H9 (cell line): ENCODE results near the gene TNIK. TPM values are rescaled to one million over a fixed set of nuclear protein-coding genes. Genes with fewer than 3 reads are reported as not detected.

ENCODE experiments used
- DNase-seq: peaks from one replicate; pipeline ENCODE4 v3.0.0-alpha.2; 2017
- H2AFZ ChIP-seq: one replicate; pipeline ENCODE4 v1.6.1; 2013; ENCODE audit warnings: mild to moderate bottlenecking, low read length, control low read depth, moderate library complexity
- H2AK5ac ChIP-seq: 2 replicates; pipeline ENCODE4 v1.6.1; 2013; ENCODE audit warnings: low read length, control low read depth, mixed read lengths; ENCODE audit not compliant: insufficient read length
- H2BK120ac ChIP-seq: one replicate; pipeline ENCODE4 v1.6.1; 2013; ENCODE audit warnings: low read depth, mild to moderate bottlenecking, low read length, control low read depth, inconsistent platforms; ENCODE audit not compliant: poor library complexity, severe bottlenecking
- H2BK12ac ChIP-seq: 2 replicates; pipeline ENCODE4 v1.6.1; 2013; ENCODE audit warnings: low read length, control low read depth, mixed read lengths, low read depth; ENCODE audit not compliant: insufficient read length
- H2BK15ac ChIP-seq: 2 replicates; pipeline ENCODE4 v1.6.1; 2013; ENCODE audit warnings: low read depth, low read length, control low read depth
- H2BK20ac ChIP-seq: one replicate; pipeline ENCODE4 v1.6.1; 2013; ENCODE audit warnings: low read depth, mild to moderate bottlenecking, low read length, control low read depth, inconsistent platforms; ENCODE audit not compliant: poor library complexity, severe bottlenecking
- H2BK5ac ChIP-seq: 2 replicates; pipeline ENCODE4 v1.6.1; 2013; ENCODE audit warnings: low read length, control low read depth, mixed read lengths; ENCODE audit not compliant: insufficient read length
- H3K14ac ChIP-seq: 2 replicates; pipeline ENCODE4 v1.6.1; 2013; ENCODE audit warnings: low read length, control low read depth; ENCODE audit not compliant: insufficient read depth
- H3K18ac ChIP-seq: 2 replicates; pipeline ENCODE4 v1.6.1; 2013; ENCODE audit warnings: low read depth, mild to moderate bottlenecking, mixed read lengths, low read length, control low read depth; ENCODE audit not compliant: insufficient read length
- H3K23ac ChIP-seq: 2 replicates; pipeline ENCODE4 v1.6.1; 2013; ENCODE audit warnings: low read length, control low read depth, mixed read lengths, low read depth; ENCODE audit not compliant: insufficient read length
- H3K23me2 ChIP-seq: 2 replicates; pipeline ENCODE4 v1.6.1; 2013; ENCODE audit warnings: low read depth, mild to moderate bottlenecking, mixed read lengths, low read length, control low read depth; ENCODE audit not compliant: insufficient read length, poor library complexity, severe bottlenecking
- H3K27ac ChIP-seq: 2 replicates; pipeline ENCODE4 v1.5.1; 2013; ENCODE audit warnings: low read length, control low read depth, mixed read lengths, low read depth; ENCODE audit not compliant: insufficient read length
- H3K27me3 ChIP-seq: 2 replicates; pipeline ENCODE4 v1.6.1; 2013; ENCODE audit warnings: low read length, control low read depth, inconsistent platforms; ENCODE audit not compliant: insufficient read depth
- H3K4ac ChIP-seq: 2 replicates; pipeline ENCODE4 v1.6.1; 2013; ENCODE audit warnings: low read depth, mild to moderate bottlenecking, control low read depth, inconsistent platforms, low read length, moderate library complexity
- H3K4me1 ChIP-seq: 2 replicates; pipeline ENCODE4 v1.6.1; 2013; ENCODE audit warnings: low read length, control low read depth, inconsistent platforms; ENCODE audit not compliant: insufficient read depth
- H3K4me2 ChIP-seq: 2 replicates; pipeline ENCODE4 v1.6.1; 2013; ENCODE audit warnings: low read length, control low read depth, mixed read lengths; ENCODE audit not compliant: insufficient read length, insufficient read depth
- H3K56ac ChIP-seq: 2 replicates; pipeline ENCODE4 v1.6.1; 2013; ENCODE audit warnings: low read depth, mild to moderate bottlenecking, mixed read lengths, low read length, control low read depth; ENCODE audit not compliant: insufficient read length
- H3K79me1 ChIP-seq: 2 replicates; pipeline ENCODE4 v1.6.1; 2013; ENCODE audit warnings: low read depth, mild to moderate bottlenecking, moderate library complexity, low read length, control low read depth, inconsistent platforms; ENCODE audit not compliant: insufficient read depth, poor library complexity, severe bottlenecking
- H3K79me2 ChIP-seq: 2 replicates; pipeline ENCODE4 v1.6.1; 2013; ENCODE audit warnings: low read length, control low read depth, inconsistent platforms; ENCODE audit not compliant: insufficient read depth
- H3K9ac ChIP-seq: 2 replicates; pipeline ENCODE4 v1.6.1; 2013; ENCODE audit warnings: low read length, control low read depth, mixed read lengths; ENCODE audit not compliant: insufficient read length; ENCODE audit errors: extremely low read depth
- H3K9me3 ChIP-seq: one replicate; pipeline ENCODE4 v1.6.1; 2013; ENCODE audit warnings: low read depth, low read length, inconsistent platforms; ENCODE audit not compliant: control insufficient read depth
- H3T11ph ChIP-seq: one replicate; pipeline ENCODE4 v1.6.1; 2013; ENCODE audit warnings: mild to moderate bottlenecking, low read length, control low read depth, inconsistent platforms
- H4K20me1 ChIP-seq: one replicate; pipeline ENCODE4 v1.6.1; 2013; ENCODE audit not compliant: control insufficient read depth, insufficient read length, insufficient read depth
- H4K5ac ChIP-seq: 2 replicates; pipeline ENCODE4 v1.6.1; 2013; ENCODE audit warnings: low read depth, mild to moderate bottlenecking, mixed read lengths, low read length, control low read depth; ENCODE audit not compliant: insufficient read length
- H4K8ac ChIP-seq: replicated peaks from 2 replicates; pipeline ENCODE4 v1.6.1; 2013; ENCODE audit warnings: low read length, control low read depth, mixed read lengths, low read depth; ENCODE audit not compliant: insufficient read length
- H4K91ac ChIP-seq: 2 replicates; pipeline ENCODE4 v1.6.1; 2013; ENCODE audit warnings: low read depth, mild to moderate bottlenecking, moderate library complexity, mixed read lengths, low read length, control low read depth; ENCODE audit not compliant: insufficient read length
- H3K27ac Mint-ChIP-seq, 3 experiments: 2 replicates in 2 of 3; 3 replicates in 1 of 3; pipeline ENCODE4 v1.8.0; 2020 to 2021; ENCODE audit warnings: mixed read lengths in 3 of 3, mild to moderate bottlenecking in 1 of 3, moderate library complexity in 1 of 3
- H3K27me3 Mint-ChIP-seq: 2 replicates; pipeline ENCODE4 v1.8.0; 2021; ENCODE audit warnings: low read depth, mild to moderate bottlenecking, moderate library complexity, mixed read lengths
- H3K36me3 Mint-ChIP-seq, 3 experiments: 2 replicates in 2 of 3; 3 replicates in 1 of 3; pipeline ENCODE4 v1.8.0; 2020 to 2021; ENCODE audit warnings: low read depth in 3 of 3, mixed read lengths in 3 of 3; ENCODE audit not compliant: insufficient read depth in 1 of 3
- H3K4me1 Mint-ChIP-seq, 2 experiments: 2 replicates each; pipeline ENCODE4 v1.8.0; 2020; ENCODE audit warnings: mixed read lengths in 2 of 2
- H3K4me3 Mint-ChIP-seq, 2 experiments: 2 replicates in 1 of 2; 3 replicates in 1 of 2; pipeline ENCODE4 v1.8.0; 2020 to 2021; ENCODE audit warnings: mild to moderate bottlenecking in 2 of 2, mixed read lengths in 2 of 2, moderate library complexity in 1 of 2
- H3K9me3 Mint-ChIP-seq, 2 experiments: 2 replicates in 1 of 2; 3 replicates in 1 of 2; pipeline ENCODE4 v1.8.0; 2020; ENCODE audit warnings: mild to moderate bottlenecking in 2 of 2, mixed read lengths in 2 of 2, moderate library complexity in 1 of 2
- CTCF ChIP-seq: fragments of 200-600 bp; sonication (generic); conservative IDR thresholded peaks from 3 replicates; pipeline ENCODE4 v1.8.0; 2021; ENCODE audit warnings: antibody characterized with exemption, mild to moderate bottlenecking
- WGBS: extraction: QIAGEN DNeasy Blood & Tissue Kit; methylation state at CpG from one replicate; pipeline ENCODE4 v1.1.7; 2013; ENCODE audit warnings: missing lambda C conversion rate, low lambda C conversion rate, mixed read lengths; ENCODE audit not compliant: insufficient read length; ENCODE audit errors: extremely low coverage; 5-methylcytosine and 5-hydroxymethylcytosine counted together
- total RNA-seq: library from RNA; stranded (reverse); gene quantifications from 2 replicates; pipeline ENCODE4 v1.2.1, GENCODE V29; 2021

TNIK gene
- total RNA-seq, 1 experiment from 2014 or later, result 15.9 TPM

- H3K27ac ChIP-seq, result no peak overlapping the region
- H4K5ac ChIP-seq, result no peak overlapping the region
- H3K4me2 ChIP-seq, result no peak overlapping the region
- H3K9ac ChIP-seq, result no peak overlapping the region
- Mint-ChIP-seq H3K27me3 (no peaks in the 10 kb centered on the region), H3K4me1 (peaks cover 19 to 38% of the 10 kb centered on the region in 2 experiments), H3K4me3 (no peak overlapping the region), H3K27ac (peak overlapping the region in 1 of 3 experiments; percentile 82; a peak in 3 of 7 replicates), H3K9me3 (peaks cover 3 to 7% of the 10 kb centered on the region in 2 experiments; a peak in 3 of 5 replicates), H3K36me3 (peaks cover 0 to 8% (median 0%) of the 10 kb centered on the region in 3 experiments; a peak in 1 of 7 replicates)
- no peak overlapping the region for H2BK120ac ChIP-seq
- H3T11ph ChIP-seq, result no peak overlapping the region
- H3K9me3 ChIP-seq, result no peaks in the 10 kb centered on the region
- no peak overlapping the region for H3K4ac ChIP-seq
- no peak overlapping the region for H4K91ac ChIP-seq
- no peak overlapping the region for H3K23ac ChIP-seq
- no peak overlapping the region for H2BK12ac ChIP-seq
- no peaks in the 10 kb centered on the region for H3K27me3 ChIP-seq
- no peaks in the 10 kb centered on the region for H3K79me1 ChIP-seq
- no peak overlapping the region for H3K18ac ChIP-seq
- peaks cover 8% of the 10 kb centered on the region for H3K4me1 ChIP-seq
- H3K79me2 ChIP-seq, result peaks cover 2% of the 10 kb centered on the region; the same call in 1 of the 2 replicates
- no peak overlapping the region for H2BK15ac ChIP-seq
- DNase-seq, result no peak
- no CpG with 5 or more reads among the region's 3 CpGs for WGBS
- no peak overlapping the region for H3K14ac ChIP-seq
- TF ChIP-seq CTCF, result no peak
- no peak overlapping the region for H2AK5ac ChIP-seq
- H4K20me1 ChIP-seq, result no peaks in the 10 kb centered on the region
- H3K23me2 ChIP-seq, result no peaks in the 10 kb centered on the region
- no peak overlapping the region for H2BK5ac ChIP-seq
- H2AFZ ChIP-seq, result no peak overlapping the region
- no peak overlapping the region for H3K56ac ChIP-seq
- H2BK20ac ChIP-seq, result no peak overlapping the region
- no peak overlapping the region for H4K8ac ChIP-seq
Observed at GRCh38 chr3:171330938-171331337, 129.3 kb downstream of the TNIK start.
